HFF-Myc (cell line): ENCODE measurements around the gene PNMA8B.

Experiments
- DNase-seq: peaks from one replicate; pipeline ENCODE4 v3.0.0-alpha.2; 2011; ENCODE audit warnings: low read depth; ENCODE audit errors: extremely low read depth
- H3K4me3 ChIP-seq: replicated peaks from 2 replicates; pipeline ENCODE4 v1.5.1; 2011; ENCODE audit warnings: low read depth, mild to moderate bottlenecking, control low read depth, low read length
- TF ChIP-seq, protein P1 (sequence below): IDR thresholded peaks from 2 replicates; pipeline ENCODE4 v1.5.1; 2012; ENCODE audit warnings: mild to moderate bottlenecking, low read depth, low read length, control low read depth; ENCODE audit errors: missing control alignments

Gene PNMA8B

DNA sequence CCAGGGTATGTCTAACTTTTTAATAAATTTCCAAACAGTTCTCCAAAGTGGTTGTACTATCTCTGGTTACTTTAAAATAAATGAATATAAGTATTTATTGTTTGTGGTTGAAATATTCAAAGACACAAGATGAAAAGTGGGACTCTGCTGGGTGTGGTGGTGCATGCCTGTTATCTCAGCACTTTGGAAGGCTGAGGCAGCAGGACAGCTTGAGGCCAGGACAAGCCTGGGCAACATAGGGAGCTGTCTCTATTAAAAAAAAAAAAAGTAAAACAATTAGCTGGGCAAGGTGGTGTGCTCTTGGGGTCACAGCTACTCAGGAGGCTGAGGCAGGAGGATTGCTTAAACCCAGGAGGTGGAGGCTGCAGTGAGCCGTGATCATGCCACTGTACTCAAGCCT is 34.7 kb downstream of the PNMA8B start:
- H3K4me3 ChIP-seq, result no peak overlapping the region
- TF ChIP-seq, protein P1, sequence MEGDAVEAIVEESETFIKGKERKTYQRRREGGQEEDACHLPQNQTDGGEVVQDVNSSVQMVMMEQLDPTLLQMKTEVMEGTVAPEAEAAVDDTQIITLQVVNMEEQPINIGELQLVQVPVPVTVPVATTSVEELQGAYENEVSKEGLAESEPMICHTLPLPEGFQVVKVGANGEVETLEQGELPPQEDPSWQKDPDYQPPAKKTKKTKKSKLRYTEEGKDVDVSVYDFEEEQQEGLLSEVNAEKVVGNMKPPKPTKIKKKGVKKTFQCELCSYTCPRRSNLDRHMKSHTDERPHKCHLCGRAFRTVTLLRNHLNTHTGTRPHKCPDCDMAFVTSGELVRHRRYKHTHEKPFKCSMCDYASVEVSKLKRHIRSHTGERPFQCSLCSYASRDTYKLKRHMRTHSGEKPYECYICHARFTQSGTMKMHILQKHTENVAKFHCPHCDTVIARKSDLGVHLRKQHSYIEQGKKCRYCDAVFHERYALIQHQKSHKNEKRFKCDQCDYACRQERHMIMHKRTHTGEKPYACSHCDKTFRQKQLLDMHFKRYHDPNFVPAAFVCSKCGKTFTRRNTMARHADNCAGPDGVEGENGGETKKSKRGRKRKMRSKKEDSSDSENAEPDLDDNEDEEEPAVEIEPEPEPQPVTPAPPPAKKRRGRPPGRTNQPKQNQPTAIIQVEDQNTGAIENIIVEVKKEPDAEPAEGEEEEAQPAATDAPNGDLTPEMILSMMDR, result no peak
- no peak for DNase-seq

DNA sequence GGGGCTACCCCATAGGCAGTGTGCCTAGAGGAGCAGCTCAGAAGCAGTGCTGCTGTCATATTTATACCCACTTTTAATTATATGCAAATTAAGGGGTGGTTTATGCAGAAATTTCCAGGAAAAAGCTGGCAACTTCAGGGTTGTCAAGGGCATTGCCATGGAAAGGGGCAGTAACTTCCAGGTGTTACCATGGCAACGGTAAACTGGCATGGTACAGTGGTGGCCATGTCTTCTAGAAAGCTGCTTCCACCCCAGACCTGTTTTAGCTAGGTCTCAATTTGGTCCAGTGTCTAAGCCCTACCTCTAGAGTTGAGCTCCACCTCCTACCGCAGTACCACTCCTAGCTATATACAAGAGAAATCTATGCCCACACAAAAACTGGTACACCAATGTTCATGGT is 35.6 kb downstream of the PNMA8B start:
- H3K4me3 ChIP-seq, result no peak overlapping the region
- DNase-seq, result no peak
- TF ChIP-seq, protein P1, result no peak

DNA sequence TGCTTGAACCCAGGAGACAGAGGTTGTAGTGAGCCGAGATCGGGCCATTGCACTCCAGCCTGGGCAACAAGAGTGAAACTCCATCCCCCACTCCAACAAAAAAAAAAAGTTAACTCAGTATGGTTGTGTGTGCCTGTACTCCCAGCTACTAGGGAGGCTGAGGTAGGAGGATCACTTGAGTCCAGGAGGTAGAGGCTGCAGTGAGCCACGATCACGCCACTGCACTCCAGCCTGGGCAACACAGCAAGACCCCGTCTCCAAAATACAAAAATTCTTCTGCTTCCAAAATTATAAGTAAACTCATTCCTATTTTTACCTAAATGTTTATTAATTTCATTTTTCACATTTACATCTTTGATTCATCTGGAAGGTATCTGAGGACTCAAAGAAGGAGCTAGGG is 38.7 kb downstream of the PNMA8B start:
- no peak overlapping the region for H3K4me3 ChIP-seq
- DNase-seq, result no peak
- TF ChIP-seq, protein P1, result no peak

DNA sequence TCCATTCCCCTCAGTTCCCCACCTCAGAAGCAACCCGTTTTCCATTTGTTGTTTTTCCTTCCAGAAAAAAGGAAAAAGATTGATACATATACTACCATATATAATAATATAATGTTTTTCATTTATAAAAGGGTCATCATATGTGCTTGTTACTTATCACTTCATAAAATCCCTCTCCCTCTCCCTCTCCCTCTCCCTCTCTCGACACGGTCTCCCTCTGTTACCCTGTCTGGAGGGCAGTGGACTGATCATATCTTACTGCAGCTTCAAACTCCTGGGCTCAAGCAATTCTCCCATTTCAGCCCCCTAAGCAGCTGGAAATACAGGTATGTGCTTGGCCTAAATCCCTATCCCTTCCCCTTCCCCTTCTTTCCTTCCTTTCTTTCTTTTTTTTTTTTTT is 41.4 kb downstream of the PNMA8B start:
- H3K4me3 ChIP-seq, result no peak overlapping the region
- DNase-seq, result no peak
- TF ChIP-seq, protein P1, result no peak

DNA sequence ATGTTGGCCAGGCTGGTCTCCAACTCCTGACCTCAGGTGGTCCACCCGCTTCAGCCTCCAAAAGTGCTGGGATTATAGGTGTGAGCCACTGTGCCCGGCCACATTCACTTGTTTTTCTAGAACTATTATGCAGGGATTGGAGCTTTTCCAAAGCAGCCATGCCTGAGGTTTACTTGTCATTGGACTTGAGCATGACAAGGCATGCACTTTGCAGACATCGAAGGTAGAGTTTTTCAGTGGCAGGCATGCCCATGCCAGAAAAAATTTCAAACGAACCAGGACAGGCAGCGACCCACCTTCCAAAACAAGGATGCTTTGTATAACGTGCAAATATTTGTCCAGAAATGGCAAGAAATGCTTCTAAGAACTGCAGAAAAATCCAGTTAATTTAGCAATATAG is 42.0 kb downstream of the PNMA8B start:
- TF ChIP-seq, protein P1, result no peak

DNA sequence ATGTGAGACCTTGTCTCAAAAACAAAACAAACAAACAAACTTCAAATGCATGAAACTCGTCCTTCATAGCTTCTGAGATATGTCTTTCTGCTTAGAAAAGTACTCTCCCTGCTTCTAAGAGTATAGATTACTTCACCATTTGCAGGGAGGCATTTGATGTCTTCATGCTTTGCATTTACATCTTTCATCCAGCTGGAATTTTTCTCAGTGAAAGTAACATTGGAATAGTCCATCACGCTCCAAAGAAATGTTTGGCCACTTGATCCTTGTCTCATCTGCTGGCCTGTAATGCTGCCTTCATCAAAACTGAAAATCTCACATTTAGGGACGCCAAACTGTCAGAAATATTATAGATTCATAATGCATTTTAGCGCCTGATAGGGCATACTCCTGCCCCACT is 43.5 kb downstream of the PNMA8B start:
- H3K4me3 ChIP-seq, result no peak overlapping the region
- TF ChIP-seq, protein P1, result no peak
- no peak for DNase-seq

More for the DNA sequence above, 42.0 kb downstream of the PNMA8B start:
- DNase-seq, result no peak
- no peak overlapping the region for H3K4me3 ChIP-seq

DNA sequence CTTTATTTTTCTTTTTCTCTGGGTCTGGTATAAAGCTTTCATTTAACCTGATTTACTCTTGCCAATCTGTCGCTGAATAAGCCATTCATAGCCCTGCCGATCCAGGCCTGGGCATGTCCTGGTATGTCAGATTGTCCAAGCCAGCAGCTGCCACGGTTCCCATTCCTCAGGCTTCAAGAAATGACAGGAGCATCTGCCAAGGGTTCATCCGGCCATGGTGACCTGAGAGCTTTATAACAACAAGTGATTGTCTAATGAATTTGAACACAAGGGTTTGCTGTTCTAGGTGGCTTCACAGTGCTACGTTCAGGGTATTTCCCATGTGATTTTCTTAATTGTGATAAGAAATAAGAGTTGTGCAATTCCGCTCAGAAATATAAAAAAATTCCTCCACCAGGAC is 44.3 kb downstream of the PNMA8B start:
- DNase-seq, result no peak
- TF ChIP-seq, protein P1, result no peak

More for the DNA sequence above, 44.3 kb downstream of the PNMA8B start:
- no peak overlapping the region for H3K4me3 ChIP-seq
